Mesodermal cell (in vitro differentiated cells): ENCODE measurements around the gene SH3PXD2A. TPM values are rescaled to one million over a fixed set of nuclear protein-coding genes. Genes with fewer than 3 reads are reported as not detected.

Experiments used
- H3K27ac ChIP-seq: 2 replicates; pipeline ENCODE4 v1.7.0; 2013; ENCODE audit warnings: mild to moderate bottlenecking, low read depth, low read length, moderate library complexity; ENCODE audit not compliant: severe bottlenecking
- H3K36me3 ChIP-seq: 2 replicates; pipeline ENCODE4 v1.7.1; 2013; ENCODE audit warnings: mild to moderate bottlenecking, low read length, moderate library complexity; ENCODE audit not compliant: control insufficient read depth, insufficient read depth
- H3K4me1 ChIP-seq: one replicate; pipeline ENCODE4 v1.7.1; 2013; ENCODE audit warnings: mild to moderate bottlenecking, low read length; ENCODE audit not compliant: insufficient read depth, control insufficient read depth, poor library complexity, severe bottlenecking
- H3K4me3 ChIP-seq: 2 replicates; pipeline ENCODE4 v1.7.0; 2013; ENCODE audit warnings: low read length, control low read depth, mild to moderate bottlenecking; ENCODE audit not compliant: insufficient read depth, poor library complexity, severe bottlenecking; ENCODE audit errors: extremely low read depth
- H3K9me3 ChIP-seq: 2 replicates; pipeline ENCODE4 v1.7.1; 2013; ENCODE audit warnings: mild to moderate bottlenecking, low read length, moderate library complexity; ENCODE audit not compliant: control insufficient read depth
- WGBS, 2 experiments: methylation state at CpG; one replicate each; pipeline ENCODE4 v1.1.5; 2013; ENCODE audit warnings: missing lambda C conversion rate in 2 of 2; ENCODE audit not compliant: insufficient coverage in 2 of 2; 5-methylcytosine and 5-hydroxymethylcytosine counted together
- polyA plus RNA-seq, 2 experiments: library from polyadenylated mRNA; stranded (reverse); fragments of 50-300 nt; gene quantifications; one replicate each; pipeline ENCODE4 v1.2.3, GENCODE V29; 2013

Gene SH3PXD2A, protein sequence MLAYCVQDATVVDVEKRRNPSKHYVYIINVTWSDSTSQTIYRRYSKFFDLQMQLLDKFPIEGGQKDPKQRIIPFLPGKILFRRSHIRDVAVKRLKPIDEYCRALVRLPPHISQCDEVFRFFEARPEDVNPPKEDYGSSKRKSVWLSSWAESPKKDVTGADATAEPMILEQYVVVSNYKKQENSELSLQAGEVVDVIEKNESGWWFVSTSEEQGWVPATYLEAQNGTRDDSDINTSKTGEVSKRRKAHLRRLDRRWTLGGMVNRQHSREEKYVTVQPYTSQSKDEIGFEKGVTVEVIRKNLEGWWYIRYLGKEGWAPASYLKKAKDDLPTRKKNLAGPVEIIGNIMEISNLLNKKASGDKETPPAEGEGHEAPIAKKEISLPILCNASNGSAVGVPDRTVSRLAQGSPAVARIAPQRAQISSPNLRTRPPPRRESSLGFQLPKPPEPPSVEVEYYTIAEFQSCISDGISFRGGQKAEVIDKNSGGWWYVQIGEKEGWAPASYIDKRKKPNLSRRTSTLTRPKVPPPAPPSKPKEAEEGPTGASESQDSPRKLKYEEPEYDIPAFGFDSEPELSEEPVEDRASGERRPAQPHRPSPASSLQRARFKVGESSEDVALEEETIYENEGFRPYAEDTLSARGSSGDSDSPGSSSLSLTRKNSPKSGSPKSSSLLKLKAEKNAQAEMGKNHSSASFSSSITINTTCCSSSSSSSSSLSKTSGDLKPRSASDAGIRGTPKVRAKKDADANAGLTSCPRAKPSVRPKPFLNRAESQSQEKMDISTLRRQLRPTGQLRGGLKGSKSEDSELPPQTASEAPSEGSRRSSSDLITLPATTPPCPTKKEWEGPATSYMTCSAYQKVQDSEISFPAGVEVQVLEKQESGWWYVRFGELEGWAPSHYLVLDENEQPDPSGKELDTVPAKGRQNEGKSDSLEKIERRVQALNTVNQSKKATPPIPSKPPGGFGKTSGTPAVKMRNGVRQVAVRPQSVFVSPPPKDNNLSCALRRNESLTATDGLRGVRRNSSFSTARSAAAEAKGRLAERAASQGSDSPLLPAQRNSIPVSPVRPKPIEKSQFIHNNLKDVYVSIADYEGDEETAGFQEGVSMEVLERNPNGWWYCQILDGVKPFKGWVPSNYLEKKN
- polyA plus RNA-seq (2013, experiment 1 of 2): 29.9 TPM
- 27.2 TPM for polyA plus RNA-seq (2013, experiment 2 of 2)

DNA sequence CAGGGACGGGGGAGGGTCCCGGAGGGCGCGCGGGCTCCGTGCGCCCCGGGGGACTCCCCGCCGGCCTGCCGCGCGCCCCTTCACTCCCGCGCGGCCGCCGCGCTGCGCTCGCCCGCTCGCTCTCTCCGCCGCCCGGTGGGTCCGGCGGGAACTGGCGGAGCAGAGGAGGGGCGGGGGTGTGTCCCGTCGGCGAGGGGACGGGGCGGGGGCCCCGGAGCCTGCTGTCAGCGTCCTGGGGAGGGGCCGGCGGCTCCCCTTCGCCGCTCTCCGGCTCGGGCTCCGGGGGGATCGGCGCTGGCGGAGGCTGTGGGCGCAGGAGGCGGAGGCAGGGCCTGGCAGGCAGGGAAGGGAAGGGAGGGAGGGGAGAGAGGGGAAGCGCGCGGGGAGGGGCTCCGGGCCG, at the start of gene SH3PXD2A:
SH3PXD2A (minus strand) TSS at position 153 of the 400 bp plus-strand sequence. CDS start 310 bp downstream, outside the sequence.
- H3K4me3 ChIP-seq: peak within 1 kb of the TSS; percentile 72
- 0% methylated on average over 13 to 24 of the region's 54 CpGs for WGBS, 2 experiments
- H3K36me3 ChIP-seq: peaks cover 25% of the 10 kb centered on the region
- H3K9me3 ChIP-seq: no peaks in the 10 kb centered on the region
- H3K4me1 ChIP-seq: peaks cover 36% of the 10 kb centered on the region
- no peak within 1 kb of the TSS for H3K27ac ChIP-seq

DNA sequence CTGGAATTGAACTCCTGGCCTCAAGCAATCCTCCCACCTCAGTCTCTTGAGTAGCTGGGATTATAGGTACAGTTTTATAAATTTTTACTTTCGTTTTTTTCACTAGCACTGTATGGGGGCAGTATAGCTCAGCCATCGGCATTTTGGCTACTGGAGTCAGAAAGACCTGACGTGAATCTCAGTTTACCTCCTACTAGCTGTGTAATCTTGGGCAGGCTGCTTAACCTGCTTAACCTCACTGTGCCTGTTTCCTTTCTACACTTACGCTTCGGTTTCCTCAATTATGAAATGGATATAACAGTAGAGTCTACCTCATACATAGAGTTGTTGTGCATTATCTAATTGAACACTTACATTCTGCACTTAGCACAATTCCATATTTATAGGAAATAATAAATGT, 45.9 kb upstream of the SH3PXD2A start:
- WGBS, 2 experiments: 90 to 93% methylated on average over 3 of the region's 5 CpGs
- H3K27ac ChIP-seq: no peak overlapping the region
- H3K4me1 ChIP-seq: peaks cover 13% of the 10 kb centered on the region
- no peak overlapping the region for H3K4me3 ChIP-seq
- H3K9me3 ChIP-seq: no peaks in the 10 kb centered on the region
- peaks cover 5% of the 10 kb centered on the region for H3K36me3 ChIP-seq

DNA sequence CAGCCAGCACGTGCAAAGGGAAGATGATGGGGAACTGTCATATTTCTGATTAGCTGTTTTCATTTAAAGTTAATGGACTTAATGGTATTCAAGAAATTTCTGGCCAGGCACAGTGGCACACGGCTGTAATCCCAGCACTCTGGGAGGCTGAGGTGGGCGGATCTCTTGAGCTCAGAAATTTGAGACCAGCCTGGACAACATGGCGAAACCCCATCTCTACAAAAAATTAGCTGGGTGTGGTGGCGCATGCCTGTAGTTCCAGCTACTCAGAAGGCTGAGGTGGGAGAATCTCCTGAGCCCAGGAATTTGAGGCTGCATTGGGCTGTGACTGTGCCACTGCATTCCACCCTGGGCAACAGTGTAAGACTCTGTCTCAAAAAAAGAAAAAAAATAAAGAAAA, 43.9 kb upstream of the SH3PXD2A start:
- no peaks in the 10 kb centered on the region for H3K36me3 ChIP-seq
- 79 to 86% methylated on average over 3 to 4 of the region's 5 CpGs for WGBS, 2 experiments
- no peaks in the 10 kb centered on the region for H3K9me3 ChIP-seq
- H3K27ac ChIP-seq: no peak overlapping the region
- H3K4me1 ChIP-seq: peaks cover 29% of the 10 kb centered on the region
- no peak overlapping the region for H3K4me3 ChIP-seq

DNA sequence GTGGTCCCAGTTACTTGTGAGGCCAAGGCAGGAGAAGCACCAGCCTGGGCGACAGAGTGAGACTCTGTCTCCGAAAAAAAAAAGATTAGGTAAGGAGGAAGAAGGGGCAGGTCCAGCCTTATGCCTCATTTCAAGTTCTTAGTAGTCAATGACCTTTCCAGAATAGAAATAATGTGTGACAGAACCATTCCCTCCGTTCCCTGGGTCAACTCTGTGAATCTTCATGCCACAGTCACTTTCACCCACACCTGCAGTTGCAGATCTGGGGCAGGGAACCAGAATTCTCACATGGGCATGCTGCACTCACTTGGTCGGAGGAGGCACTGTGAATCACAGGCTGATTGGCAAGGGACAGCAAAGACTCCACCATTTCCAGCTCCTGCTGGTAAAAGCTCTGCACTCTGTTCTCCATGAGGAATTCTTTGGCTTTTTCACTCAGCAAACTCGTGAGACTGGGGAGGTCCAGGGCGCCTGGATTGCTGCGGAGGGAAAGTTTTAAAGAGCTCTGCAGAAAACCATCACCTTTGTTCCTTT, 41.9 kb upstream of the SH3PXD2A start:
- Histone ChIP-seq H3K4me1 (peaks cover 39% of the 10 kb centered on the region), H3K36me3 (peaks cover under 1% of the 10 kb centered on the region), H3K27ac (peak overlapping the region; percentile 17), H3K9me3 (no peaks in the 10 kb centered on the region), H3K4me3 (no peak overlapping the region)
- 86 to 89% methylated on average over 5 to 6 of the region's 7 CpGs for WGBS, 2 experiments

DNA sequence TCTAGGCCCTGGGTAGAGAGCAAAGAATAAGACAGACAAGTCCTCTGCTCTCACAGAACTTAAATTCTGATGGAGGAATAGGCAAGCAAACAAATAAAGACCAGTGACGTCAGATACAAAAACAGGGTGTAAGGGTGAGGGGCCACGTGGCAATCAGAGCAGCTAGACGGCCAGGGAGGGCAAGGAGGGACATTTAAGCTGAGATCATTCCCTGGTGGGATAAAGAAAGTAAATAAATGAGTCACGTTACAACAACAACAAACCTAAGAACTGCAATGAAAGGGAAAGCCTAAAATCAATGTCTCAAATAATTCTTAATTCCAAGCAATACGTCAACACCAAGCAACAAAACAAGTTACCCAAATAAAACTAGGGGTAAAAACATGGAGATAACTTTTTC, 40.8 kb upstream of the SH3PXD2A start:
- Histone ChIP-seq H3K36me3 (peaks cover 10% of the 10 kb centered on the region), H3K4me3 (no peak overlapping the region), H3K27ac (peak overlapping the region; percentile 4), H3K4me1 (peaks cover 39% of the 10 kb centered on the region), H3K9me3 (no peaks in the 10 kb centered on the region)
- 61% methylated on average over 2 of the region's 5 CpGs; no CpG with 5 or more reads in 1 of the 2 experiments for WGBS, 2 experiments

DNA sequence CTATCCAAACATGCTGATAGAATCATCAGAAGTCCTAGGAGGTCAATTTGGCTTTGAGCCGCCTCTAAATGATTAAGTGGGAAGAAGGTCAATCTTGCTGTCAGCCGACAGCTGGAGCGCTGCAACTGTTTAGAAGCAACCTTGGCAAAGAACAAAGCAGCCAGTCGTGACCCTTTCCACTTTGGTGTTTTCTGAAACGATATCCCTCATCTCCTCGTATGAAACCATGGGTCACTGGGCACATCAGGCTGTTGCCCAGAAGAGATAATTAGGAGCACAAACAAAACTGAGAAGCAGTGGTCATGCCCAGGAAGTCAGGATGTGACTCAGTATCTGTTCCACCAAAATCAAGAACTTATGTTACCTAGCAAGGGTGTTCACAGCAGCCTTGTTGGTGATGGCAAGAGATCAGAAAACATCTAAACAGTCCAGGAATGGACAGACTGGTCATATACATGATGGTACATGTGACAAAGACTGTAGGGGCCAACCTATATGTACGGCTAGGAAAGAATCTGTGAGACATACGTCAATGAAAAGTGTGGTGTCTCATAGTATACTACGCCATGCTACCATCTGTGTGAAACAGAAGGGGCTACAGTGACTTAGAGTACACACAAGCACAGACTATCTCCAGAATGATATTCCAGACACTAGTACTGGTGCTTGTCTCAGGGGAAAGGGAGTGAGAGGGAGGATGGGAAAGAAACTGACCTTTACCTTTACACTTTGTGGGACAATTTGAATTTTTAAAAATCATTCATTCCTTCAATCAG, 40.2 kb upstream of the SH3PXD2A start:
- no peak overlapping the region for H3K4me3 ChIP-seq
- WGBS, 2 experiments: 85 to 95% methylated on average over 5 to 8 of the region's 9 CpGs
- H3K27ac ChIP-seq: peak overlapping the region; percentile 29
- peaks cover 39% of the 10 kb centered on the region for H3K4me1 ChIP-seq
- H3K36me3 ChIP-seq: peaks cover 11% of the 10 kb centered on the region
- no peaks in the 10 kb centered on the region for H3K9me3 ChIP-seq

DNA sequence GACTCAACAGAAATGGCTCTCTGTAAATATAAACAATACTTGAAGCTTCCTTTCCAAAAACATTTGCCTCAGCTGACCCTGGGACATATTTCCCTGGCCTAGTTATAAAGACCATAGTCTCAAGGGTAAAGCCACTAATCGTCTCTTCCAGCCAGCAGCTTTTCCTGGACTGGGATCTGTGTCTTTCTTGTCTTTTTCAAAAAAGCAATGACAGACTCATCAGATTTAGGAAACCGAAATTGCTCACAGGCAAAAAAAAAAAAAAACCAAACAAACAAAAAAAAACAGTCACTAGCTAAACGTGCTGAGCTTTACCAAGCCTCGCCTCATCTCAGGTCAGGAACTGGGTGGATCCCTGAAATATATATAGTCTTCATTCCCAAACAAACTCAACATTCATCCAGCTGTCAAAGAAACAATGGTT, 39.1 kb upstream of the SH3PXD2A start:
- Histone ChIP-seq H3K36me3 (peaks cover 11% of the 10 kb centered on the region), H3K27ac (peak overlapping the region; percentile 30), H3K9me3 (no peaks in the 10 kb centered on the region), H3K4me1 (peaks cover 48% of the 10 kb centered on the region), H3K4me3 (no peak overlapping the region)
- WGBS, 2 experiments: 83 to 89% methylated on average over 2 to 4 of the region's 4 CpGs

DNA sequence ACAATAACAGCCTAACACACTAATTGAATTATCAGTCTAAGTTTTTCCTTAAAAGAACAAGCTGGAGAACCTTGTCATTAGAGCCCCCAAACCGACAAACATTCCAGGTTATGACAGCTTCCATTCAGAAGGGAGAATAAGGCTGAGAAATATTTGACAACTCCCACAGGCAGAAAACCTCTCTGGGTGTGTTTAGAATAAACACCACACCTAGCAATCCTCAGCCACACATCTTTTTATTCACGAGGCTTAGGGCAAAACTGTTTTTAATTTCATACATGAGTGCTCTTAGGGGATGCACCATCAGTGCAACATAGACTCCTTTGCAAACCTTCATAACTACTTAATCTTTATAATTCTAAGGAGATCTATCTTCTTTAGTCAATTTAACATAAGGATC, 38.4 kb upstream of the SH3PXD2A start:
- no peaks in the 10 kb centered on the region for H3K9me3 ChIP-seq
- WGBS, 2 experiments: 50 to 57% methylated on average over 1 of the region's 2 CpGs
- H3K27ac ChIP-seq: no peak overlapping the region

DNA sequence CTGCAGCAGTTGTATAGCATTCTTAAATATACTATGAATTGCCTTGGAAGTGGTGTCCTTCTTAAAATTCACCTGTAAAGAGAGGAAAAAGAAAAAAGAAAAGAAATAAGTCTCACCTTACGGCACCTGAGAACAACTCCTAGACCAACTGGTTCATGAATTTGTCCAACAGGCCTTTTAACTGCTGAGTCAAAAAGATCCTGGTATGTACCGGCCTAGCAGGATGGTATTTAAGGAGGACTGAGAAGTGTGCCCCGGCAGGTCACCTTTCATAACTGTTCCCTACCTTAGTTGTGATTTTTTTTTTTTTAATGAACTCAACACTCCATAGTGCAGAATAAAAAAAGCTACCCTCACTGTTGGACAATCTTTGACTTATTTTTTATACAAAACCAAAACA, 36.8 kb upstream of the SH3PXD2A start:
- H3K4me1 ChIP-seq: peaks cover 48% of the 10 kb centered on the region
- H3K27ac ChIP-seq: no peak overlapping the region
- no peak overlapping the region for H3K4me3 ChIP-seq
- 83 to 100% methylated on average over 2 of the region's 3 CpGs for WGBS, 2 experiments
- H3K9me3 ChIP-seq: no peaks in the 10 kb centered on the region
- peaks cover 14% of the 10 kb centered on the region for H3K36me3 ChIP-seq

More for the DNA sequence above, 38.4 kb upstream of the SH3PXD2A start:
- peaks cover 50% of the 10 kb centered on the region for H3K4me1 ChIP-seq
- peaks cover 11% of the 10 kb centered on the region for H3K36me3 ChIP-seq
- no peak overlapping the region for H3K4me3 ChIP-seq
